Spleen (tissue), 11 donors: ENCODE measurements around the gene STK10. TPM values are rescaled to one million over a fixed set of nuclear protein-coding genes. Genes with fewer than 3 reads are reported as not detected.

Experiments used
- DNase-seq: peaks from one replicate; pipeline ENCODE4 v3.0.0-alpha.2; 2020
- H3K27ac ChIP-seq, 8 donors: fragments of 200-600 bp; sonication (generic) in 7 of 8; 1 replicate in 4 of 8; 2 replicates in 4 of 8; pipeline versions ENCODE4 v1.5.0 to v1.8.0; 2016 to 2021; ENCODE audit warnings: inconsistent platforms in 4 of 8, mild to moderate bottlenecking in 4 of 8, moderate library complexity in 1 of 8
- H3K27me3 ChIP-seq, 7 donors: fragments of 200-600 bp; sonication (generic) in 6 of 7; replicated peaks in 1 of 7; 1 replicate in 4 of 7; 2 replicates in 3 of 7; pipeline versions ENCODE4 v1.5.0 to v1.8.0; 2016 to 2021; ENCODE audit warnings: inconsistent platforms in 3 of 7, mild to moderate bottlenecking in 1 of 7
- H3K36me3 ChIP-seq, 6 donors: fragments of 200-600 bp; sonication (generic) in 5 of 6; 1 replicate in 4 of 6; 2 replicates in 2 of 6; pipeline versions ENCODE4 v1.5.0 to v1.8.0; 2016 to 2021; ENCODE audit warnings: inconsistent platforms in 2 of 6
- H3K4me1 ChIP-seq, 6 donors: fragments of 200-600 bp; sonication (generic) in 5 of 6; 1 replicate in 3 of 6; 2 replicates in 3 of 6; pipeline versions ENCODE4 v1.5.0 to v1.8.0; 2016 to 2021; ENCODE audit warnings: inconsistent platforms in 3 of 6
- H3K4me3 ChIP-seq, 8 donors: fragments of 200-600 bp; sonication (generic) in 7 of 8; 1 replicate in 4 of 8; 2 replicates in 4 of 8; pipeline versions ENCODE4 v1.5.0 to v1.8.0; 2016 to 2021; ENCODE audit warnings: inconsistent platforms in 4 of 8, mild to moderate bottlenecking in 4 of 8, moderate library complexity in 2 of 8
- H3K9me3 ChIP-seq, 8 donors: fragments of 200-600 bp; sonication (generic) in 7 of 8; 1 replicate in 4 of 8; 2 replicates in 4 of 8; pipeline versions ENCODE4 v1.5.0 to v1.8.0; 2016 to 2021; ENCODE audit warnings: inconsistent platforms in 4 of 8
- CTCF ChIP-seq, 11 experiments: fragments of 200-600 bp in 7 of 11; fragments of 450-650 bp in 4 of 11; sonication (generic) in 4 of 11; IDR thresholded peaks in 8 of 11; conservative IDR thresholded peaks in 3 of 11; 1 replicate in 7 of 11; 2 replicates in 4 of 11; pipeline versions ENCODE4 v1.4.0 to v1.8.0; 2016 to 2021; ENCODE audit warnings: antibody characterized with exemption in 11 of 11, inconsistent platforms in 4 of 11, mild to moderate bottlenecking in 1 of 11
- POLR2A ChIP-seq, 3 donors: fragments of 450-650 bp; IDR thresholded peaks; one replicate each; pipeline ENCODE4 v1.5.1; 2017; ENCODE audit warnings: antibody characterized with exemption in 3 of 3, mild to moderate bottlenecking in 1 of 3
- POLR2AphosphoS5 ChIP-seq, 3 donors: sonication (generic); formaldehyde crosslinking; IDR thresholded peaks; one replicate each; pipeline ENCODE4 v1.5.1; 2017; ENCODE audit warnings: antibody characterized with exemption in 3 of 3
- WGBS, 5 donors: extraction: QIAGEN DNeasy Blood & Tissue Kit in 3 of 5; methylation state at CpG; one replicate each; pipeline versions ENCODE4 v1.1.5 to v1.1.7; 2013 to 2018; 5-methylcytosine and 5-hydroxymethylcytosine counted together
- intact Hi-C: fragments of 100-400 bp; cut with DNase I; formaldehyde crosslinking; loops from one replicate; pipeline ENCODE4 v1.15.0; 2023; ENCODE audit warnings: low total_unique reads
- polyA plus RNA-seq, 3 donors: library from polyadenylated mRNA; stranded (reverse); fragments of 200-250 nt; gene quantifications; one replicate each; pipeline ENCODE4 v1.2.1, GENCODE V29; 2013
- total RNA-seq, 7 donors: library from RNA; depleted of rRNA in 3 of 7; stranded (reverse); fragments of >200 nt in 3 of 7; fragmentation: NEBNext Ultra II Directional in 4 of 7; extraction: Animal tissue kit (Norgen Biotek cat#: 25700) in 4 of 7; gene quantifications; one replicate each; pipeline versions ENCODE4 v1.1.0 to v1.2.1, GENCODE V29; 2016 to 2021
- donor health status: healthy with polysubstance abuse.
- donor health status: DM: no; HTN: no; CAD: no; lungs with moderate emphysema.
- donor health status: DM: no; HTN: no; CAD: no.
- donor health status: Bipolar disorder and iron deficiency.
- donor health status: healthy.
- donor health status: DM: no; HTN: no; CAD: no.
- donor health status: DM: yes; HTN: yes; CAD: no.

STK10 gene
- total and polyA plus RNA-seq, 10 donors: 34.0 to 290 (median 168) TPM

GRCh38 chr5:172140120-172140519 is 47.9 kb downstream of the STK10 start:
- peaks cover 0 to 3% (median 0%) of the 10 kb centered on the region in 7 donors for H3K27me3 ChIP-seq
- intact Hi-C loops: no loop called here
- H3K4me3 ChIP-seq: no peak overlapping the region
- H3K27ac ChIP-seq: peak overlapping the region in 1 of 8 donors; percentile 14
- H3K9me3 ChIP-seq: peaks cover 0 to 5% (median 0%) of the 10 kb centered on the region in 8 donors
- WGBS, 5 donors: 57 to 75% (median 63%) methylated on average over 9 of the region's 9 CpGs
- no peak for TF ChIP-seq POLR2AphosphoS5 (IDR thresholded peaks at IDR 0.05)
- TF ChIP-seq POLR2A (IDR thresholded peaks at IDR 0.05): no peak
- TF ChIP-seq CTCF (IDR thresholded peaks at IDR 0.05 in 8 of 11, conservative IDR thresholded peaks at IDR 0.05 in 3 of 11): no peak
- peaks cover 0 to 33% (median 0%) of the 10 kb centered on the region in 6 donors for H3K36me3 ChIP-seq
- H3K4me1 ChIP-seq: peaks cover 3 to 91% (median 38%) of the 10 kb centered on the region in 6 donors
- DNase-seq: no peak

- Histone ChIP-seq H3K4me1 (peaks cover 4 to 91% (median 42%) of the 10 kb centered on the region in 6 donors), H3K4me3 (no peak overlapping the region), H3K27ac (peak overlapping the region in 1 of 8 donors; percentile 18), H3K9me3 (peaks cover 0 to 5% (median 0%) of the 10 kb centered on the region in 8 donors), H3K36me3 (peaks cover 0 to 37% (median 0%) of the 10 kb centered on the region in 6 donors), H3K27me3 (no peaks in the 10 kb centered on the region)
- intact Hi-C loops: no loop called here
- WGBS, 5 donors: 86 to 89% (median 88%) methylated on average over 3 of the region's 3 CpGs
- DNase-seq: no peak
- TF ChIP-seq POLR2AphosphoS5 (IDR thresholded peaks at IDR 0.05) (no peak), POLR2A (IDR thresholded peaks at IDR 0.05) (no peak), CTCF (IDR thresholded peaks at IDR 0.05 in 8 of 11, conservative IDR thresholded peaks at IDR 0.05 in 3 of 11) (no peak)
Observed at GRCh38 chr5:172137046-172137445, 51.0 kb downstream of the STK10 start.

GRCh38 chr5:172133359-172134029 is 54.5 kb downstream of the STK10 start:
- 28 to 52% (median 37%) methylated on average over 10 of the region's 10 CpGs for WGBS, 5 donors
- Histone ChIP-seq H3K27me3 (no peaks in the 10 kb centered on the region), H3K9me3 (peaks cover 0 to 5% (median 0%) of the 10 kb centered on the region in 8 donors), H3K36me3 (peaks cover 0 to 41% (median 5%) of the 10 kb centered on the region in 6 donors), H3K4me3 (peak overlapping the region in 1 of 8 donors; percentile 58), H3K4me1 (peaks cover 4 to 92% (median 52%) of the 10 kb centered on the region in 6 donors), H3K27ac (peak overlapping the region in 7 of 8 donors; percentile 74 to 92 (median 84))
- intact Hi-C loops: no loop called here
- TF ChIP-seq POLR2AphosphoS5 (IDR thresholded peaks at IDR 0.05) (peak in 2 of 3 donors; percentile 48 to 89), POLR2A (IDR thresholded peaks at IDR 0.05) (no peak), CTCF (IDR thresholded peaks at IDR 0.05 in 8 of 11, conservative IDR thresholded peaks at IDR 0.05 in 3 of 11) (no peak)
- peak; percentile 84 for DNase-seq

DNA sequence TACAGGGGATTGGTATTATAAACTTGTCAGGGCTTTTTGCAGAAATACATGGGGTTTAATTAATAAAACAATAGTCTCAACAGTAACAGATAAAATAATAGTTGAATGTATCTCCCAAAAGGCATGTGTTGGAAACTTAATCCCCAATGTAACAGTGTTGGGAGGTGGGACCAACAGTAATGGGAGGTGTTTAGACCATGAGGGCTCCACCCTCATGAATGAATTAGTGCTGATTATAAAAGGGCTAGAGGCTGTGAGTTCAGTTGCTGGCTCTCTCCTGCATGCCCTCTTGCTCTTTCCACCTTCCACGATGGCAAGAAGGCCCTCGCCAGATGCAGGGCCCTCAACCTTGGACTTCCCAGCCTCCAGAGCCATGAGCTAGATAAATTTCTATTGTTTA is 56.3 kb downstream of the STK10 start:
- intact Hi-C loops: no loop called here
- Histone ChIP-seq H3K9me3 (no peaks in the 10 kb centered on the region), H3K27me3 (no peaks in the 10 kb centered on the region), H3K4me1 (peaks cover 4 to 97% (median 53%) of the 10 kb centered on the region in 6 donors), H3K27ac (peak overlapping the region in 7 of 8 donors; percentile 74 to 92 (median 84)), H3K36me3 (peaks cover 0 to 59% (median 15%) of the 10 kb centered on the region in 6 donors), H3K4me3 (peak overlapping the region in 1 of 8 donors; percentile 58)
- no peak for DNase-seq
- TF ChIP-seq CTCF (IDR thresholded peaks at IDR 0.05 in 8 of 11, conservative IDR thresholded peaks at IDR 0.05 in 3 of 11): no peak
- no peak for TF ChIP-seq POLR2AphosphoS5 (IDR thresholded peaks at IDR 0.05)
- TF ChIP-seq POLR2A (IDR thresholded peaks at IDR 0.05): no peak
- WGBS, 5 donors: 86 to 100% (median 91%) methylated on average over 2 of the region's 2 CpGs
